HG02588 (cell line): ENCODE data around the gene MTAP.

Experiments used
- ATAC-seq: cut with Tn5 transposase; IDR thresholded peaks from one replicate; pipeline ENCODE4 v1.9.1; 2021; ENCODE audit warnings: mild to moderate bottlenecking, moderate library complexity; ENCODE audit not compliant: unreplicated experiment

The MTAP gene

GRCh38 chr9:21841133-21841532, 38.7 kb downstream of the MTAP start:
- ATAC-seq: no peak

- ATAC-seq: no peak
These were observed 46.2 kb downstream of the MTAP start for GRCh38 chr9:21848615-21849014.

DNA sequence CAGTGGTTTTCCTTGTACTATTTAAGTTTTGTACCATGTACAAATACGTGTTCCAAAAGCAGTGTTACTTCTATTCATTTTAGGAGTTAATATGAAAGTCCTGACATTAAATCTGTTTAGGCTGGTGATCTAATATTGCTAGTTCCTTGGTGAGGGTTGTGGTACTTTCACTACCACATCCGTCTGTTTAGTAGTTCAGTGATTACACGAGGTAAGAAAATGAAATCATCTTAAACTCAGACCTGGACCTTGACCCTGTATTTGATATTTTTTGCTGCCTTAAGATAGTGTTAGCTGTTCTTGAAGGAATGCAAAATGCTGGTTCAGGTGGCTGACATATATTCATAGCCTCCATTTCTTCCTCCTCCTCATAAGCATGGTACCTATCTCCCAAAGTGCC, 50.3 kb downstream of the MTAP start:
- peak; percentile 96 for ATAC-seq

GRCh38 chr9:21853414-21853813, 51.0 kb downstream of the MTAP start:
- ATAC-seq: no peak

GRCh38 chr9:21854119-21854518, 51.7 kb downstream of the MTAP start:
- no peak for ATAC-seq

- ATAC-seq: no peak
These were observed 52.2 kb downstream of the MTAP start for GRCh38 chr9:21854594-21854993.

DNA sequence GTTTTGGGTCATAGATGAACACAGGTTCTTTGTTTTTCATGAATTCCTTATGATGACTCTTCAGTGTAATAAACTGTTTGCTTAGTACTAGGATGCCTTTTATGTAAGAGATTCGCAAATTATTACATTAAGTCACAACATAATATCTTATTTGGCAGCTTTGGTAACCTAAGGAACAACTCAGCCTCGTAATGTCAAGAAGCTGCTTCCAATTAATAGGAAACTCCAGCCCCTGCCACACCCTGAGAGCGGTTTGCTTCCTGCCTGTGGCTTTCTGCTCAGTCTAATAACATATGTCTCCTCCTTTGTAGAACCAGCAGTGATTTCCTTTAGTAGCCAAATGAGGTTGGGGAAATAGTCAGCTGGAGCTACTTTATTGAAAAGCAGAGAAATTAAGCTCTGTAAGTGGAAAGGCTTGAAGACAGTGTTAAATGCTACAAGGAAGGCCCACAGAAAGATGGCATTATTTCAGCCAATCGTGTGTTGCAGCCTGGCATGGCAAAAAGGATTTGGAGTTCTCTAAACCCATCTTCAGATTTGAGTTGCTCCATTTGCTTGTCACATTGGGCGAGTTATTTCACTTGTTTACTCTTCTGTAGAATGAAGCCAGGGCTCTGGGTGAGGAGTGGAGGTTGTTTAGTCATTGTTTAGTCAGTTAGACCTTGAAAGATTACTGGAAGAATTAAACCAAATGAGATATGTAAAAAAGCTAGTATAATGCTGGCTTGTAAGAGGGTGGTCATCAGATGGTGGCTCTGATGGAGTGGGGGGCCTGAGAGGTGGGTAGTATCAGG, 54.1 kb downstream of the MTAP start:
- ATAC-seq: no peak

GRCh38 chr9:21862871-21863270, 60.4 kb downstream of the MTAP start:
- ATAC-seq: no peak

GRCh38 chr9:21864505-21864904, 62.1 kb downstream of the MTAP start:
- ATAC-seq: no peak

DNA sequence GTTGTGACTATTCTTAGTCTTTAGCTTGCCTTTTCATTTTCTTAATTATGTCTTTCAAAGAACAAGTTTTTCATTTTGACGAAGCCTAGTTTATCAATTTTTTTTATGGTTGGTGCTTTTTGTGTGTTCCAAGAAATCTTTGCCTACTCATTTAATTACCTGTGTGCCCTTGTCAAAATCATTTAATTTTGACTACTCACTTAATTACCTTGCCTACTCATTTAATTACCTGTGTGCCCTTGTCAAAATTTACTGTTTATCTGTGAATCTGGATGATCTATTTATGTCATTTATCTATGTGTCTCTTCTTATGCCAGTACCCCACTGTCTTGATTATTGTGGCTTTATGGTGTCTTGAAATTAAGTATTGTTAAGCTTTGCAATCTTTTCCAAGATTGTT, 63.9 kb downstream of the MTAP start:
- no peak for ATAC-seq

GRCh38 chr9:21871256-21871975, 69.0 kb downstream of the MTAP start:
- no peak for ATAC-seq

GRCh38 chr9:21872696-21873095, 70.3 kb downstream of the MTAP start:
- no peak for ATAC-seq

GRCh38 chr9:21873540-21874221, 71.2 kb downstream of the MTAP start:
- no peak for ATAC-seq

DNA sequence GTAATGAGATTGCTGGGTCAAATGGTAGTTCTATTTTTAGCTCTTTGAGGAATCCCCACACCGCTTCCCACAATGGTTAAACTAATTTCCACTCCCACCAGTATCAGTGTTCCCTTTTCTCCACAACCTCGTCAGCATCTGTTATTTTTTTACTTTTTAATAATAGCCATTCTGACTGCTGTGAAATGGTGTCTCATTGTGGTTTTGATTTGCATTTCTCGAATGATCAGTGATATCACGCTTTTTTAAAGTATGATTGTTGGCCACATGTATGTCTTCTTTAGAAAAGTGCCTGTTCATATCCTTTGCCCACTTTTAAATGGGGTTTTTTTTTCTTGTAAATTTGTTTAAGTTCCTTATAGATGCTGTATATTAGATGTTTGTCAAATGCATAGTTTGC, 73.5 kb downstream of the MTAP start:
- no peak for ATAC-seq

DNA sequence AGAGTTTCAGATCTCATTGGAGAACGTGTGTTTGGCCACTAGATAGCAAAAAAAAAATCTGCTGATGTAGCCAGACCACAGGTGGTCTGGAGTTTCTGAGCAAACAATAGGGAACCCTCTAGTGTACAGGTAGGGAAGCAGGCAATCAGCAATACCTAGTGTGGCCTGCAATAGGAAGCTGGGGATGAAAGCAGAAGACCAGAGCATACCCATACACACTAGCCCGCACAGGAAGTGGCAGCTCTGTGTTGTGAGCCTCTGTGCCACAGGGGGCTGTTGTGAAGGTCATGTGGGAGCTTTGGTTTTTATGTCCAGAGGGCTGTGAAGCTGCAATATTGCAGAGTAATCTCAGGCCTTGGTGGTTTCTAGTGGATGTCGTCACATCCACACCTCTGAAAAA, 81.2 kb downstream of the MTAP start:
- ATAC-seq: no peak

DNA sequence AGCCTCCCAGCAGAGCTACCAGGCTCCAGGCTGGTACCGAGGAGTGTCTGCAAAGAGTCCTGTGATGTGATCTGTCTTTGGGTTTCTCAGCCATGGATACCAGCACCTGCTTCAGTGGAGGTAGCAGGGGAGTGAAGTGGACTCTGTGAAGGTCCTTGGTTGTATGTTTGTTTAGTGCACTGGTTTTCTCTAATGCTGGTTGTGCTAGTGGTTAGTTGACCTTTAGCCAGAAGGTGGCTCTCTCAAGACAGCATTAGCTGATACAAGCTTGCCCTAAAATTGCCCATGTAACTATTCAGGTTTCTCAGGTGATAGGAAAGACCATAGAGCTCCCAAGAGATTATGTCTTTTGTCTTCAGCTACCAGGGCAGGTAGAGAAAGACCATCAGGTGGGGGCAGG, 87.2 kb downstream of the MTAP start:
- no peak for ATAC-seq

DNA sequence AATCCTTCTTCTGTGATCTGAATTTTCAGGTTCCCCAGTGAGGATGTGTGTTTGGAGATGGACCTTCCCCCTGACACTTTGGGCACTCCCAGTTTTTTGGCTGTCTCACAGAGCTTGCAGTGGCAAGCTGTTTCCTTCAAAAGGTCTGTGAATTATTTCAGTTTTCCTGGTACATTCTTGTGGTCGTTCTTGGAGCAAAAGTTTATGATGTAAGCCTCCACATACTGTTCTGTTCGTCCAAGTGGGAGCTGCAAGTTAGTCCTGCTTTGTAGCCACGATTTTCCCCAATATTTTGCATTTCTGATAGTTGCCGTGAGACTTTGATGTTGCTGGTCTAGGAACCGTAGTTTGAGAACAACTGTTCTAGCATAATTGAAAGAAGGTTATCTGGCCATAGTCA, 88.3 kb downstream of the MTAP start:
- no peak for ATAC-seq

DNA sequence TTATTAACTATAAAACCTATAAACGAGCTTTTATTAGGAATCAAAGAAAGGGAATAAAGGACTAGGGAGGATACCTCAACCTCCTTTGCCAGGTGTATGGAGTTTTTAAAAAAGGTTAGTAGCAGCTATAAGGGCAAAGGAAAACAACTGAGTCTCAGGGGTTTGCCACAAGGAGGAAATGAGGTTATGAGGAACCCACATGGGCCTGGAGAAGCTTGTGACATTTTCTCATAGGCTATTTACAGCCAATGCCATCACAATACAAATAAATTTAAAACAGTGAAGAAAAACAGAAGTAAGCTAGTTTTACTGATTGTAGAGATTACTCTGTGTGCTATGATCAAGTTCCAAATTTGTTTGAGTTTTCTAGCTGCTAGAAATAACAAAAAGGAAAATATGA, 99.1 kb downstream of the MTAP start:
- ATAC-seq: no peak

- no peak for ATAC-seq
These were observed 99.7 kb downstream of the MTAP start for GRCh38 chr9:21902136-21902535.

DNA sequence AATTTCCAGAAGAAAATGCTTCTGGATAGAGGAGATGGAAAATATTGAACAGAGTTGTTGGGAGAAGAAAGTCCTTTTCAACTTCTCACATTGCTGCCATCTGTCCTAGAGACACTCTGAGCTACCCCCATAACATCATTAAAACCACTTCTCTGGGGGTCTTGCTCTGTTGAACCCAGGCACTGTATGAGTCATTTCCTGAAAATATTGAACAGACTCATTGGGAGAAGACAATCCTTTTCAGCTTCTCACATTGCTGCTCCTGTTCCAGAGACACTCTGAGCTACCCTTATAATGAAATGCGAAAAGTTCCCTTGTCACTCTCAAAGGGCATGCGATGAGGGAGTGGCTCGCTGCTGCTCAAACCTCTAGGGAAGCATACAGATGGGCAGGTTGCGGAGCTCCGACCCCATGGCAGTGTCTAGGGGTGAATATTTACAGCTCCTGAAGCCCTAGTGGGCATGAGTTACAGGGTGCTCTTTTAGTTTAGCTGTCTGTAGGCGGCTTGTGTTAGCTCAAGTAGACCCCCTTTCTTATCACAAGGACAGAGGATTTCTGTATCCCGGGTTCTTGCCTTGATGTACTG, 101.0 kb downstream of the MTAP start:
- ATAC-seq: no peak

- no peak for ATAC-seq
These were observed 101.9 kb downstream of the MTAP start for GRCh38 chr9:21904371-21904770.

DNA sequence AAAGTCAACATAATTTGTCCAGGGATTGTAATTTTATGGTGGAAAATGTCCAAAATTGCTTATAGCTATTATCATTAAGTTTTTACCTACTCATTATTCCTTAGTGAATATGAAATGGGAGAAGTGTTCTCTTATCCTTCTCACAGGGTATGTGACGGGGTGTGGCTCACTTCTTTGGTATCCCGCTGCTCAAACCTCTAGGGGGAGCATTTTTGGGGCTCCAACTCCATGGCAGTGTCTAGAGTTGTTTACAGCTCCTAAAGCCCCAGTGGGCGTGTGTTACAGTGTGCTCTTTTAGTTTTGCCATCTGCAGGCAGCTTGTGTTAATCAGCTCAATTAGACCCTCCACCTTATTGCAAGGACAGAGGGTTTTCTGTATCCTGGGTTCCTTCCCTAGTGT, 102.3 kb downstream of the MTAP start:
- ATAC-seq: no peak
